SK-N-SH (cell line): ENCODE data around the gene PRTFDC1. TPM values are rescaled to one million over a fixed set of nuclear protein-coding genes. Genes with fewer than 3 reads are reported as not detected.

Experiments used
- CTCF ChIA-PET: fragments of 300-600, 350-600 bp; formaldehyde crosslinking; extraction: SDS; loops from one replicate; lab custom pipeline; 2021; lab: Yijun Ruan, JAX
- POLR2A ChIA-PET: fragments of 350-600 bp; sonication (Branson Sonifier 250); formaldehyde crosslinking; extraction: SDS; loops from one replicate; lab custom pipeline; 2020; ENCODE audit warnings: antibody characterized with exemption, inconsistent platforms; lab: Yijun Ruan, JAX
- DNase-seq: peaks from one replicate; pipeline ENCODE4 v3.0.0; 2012
- H2AFZ ChIP-seq: fragments of 200-600 bp; sonication (generic); 2 replicates; pipeline ENCODE4 v1.8.1; 2016; ENCODE audit warnings: antibody characterized with exemption, mild to moderate bottlenecking, low read depth
- H3F3A ChIP-seq: fragments of 200-600 bp; sonication (generic); replicated peaks from 2 replicates; pipeline ENCODE3; 2016; ENCODE audit warnings: antibody characterized with exemption, mild to moderate bottlenecking; ENCODE audit not compliant: insufficient read depth
- H3K27ac ChIP-seq, 2 experiments: fragments of 200-500 bp in 1 of 2; fragments of 200-600 bp in 1 of 2; sonication (Bioruptor generic) in 1 of 2; sonication (generic), shearing (Covaris generic) in 1 of 2; 2 replicates each; pipeline versions ENCODE4 v1.5.1 to v1.6.1; 2014 to 2016; ENCODE audit warnings: low read depth in 2 of 2, inconsistent platforms in 1 of 2, low read length in 1 of 2, mild to moderate bottlenecking in 1 of 2, mixed read lengths in 1 of 2
- H3K27me3 ChIP-seq: fragments of 200-600 bp; sonication (generic), shearing (Covaris generic); 2 replicates; pipeline ENCODE4 v1.6.1; 2016; ENCODE audit warnings: mixed run types; ENCODE audit not compliant: insufficient read depth
- H3K36me3 ChIP-seq, 2 experiments: fragments of 200-500 bp in 1 of 2; fragments of 200-600 bp in 1 of 2; sonication (Bioruptor generic) in 1 of 2; sonication (generic) in 1 of 2; replicated peaks in 1 of 2; 2 replicates each; pipeline versions ENCODE3 to v1.5.1; 2014 to 2016; ENCODE audit warnings: low read length in 1 of 2, mild to moderate bottlenecking in 1 of 2; ENCODE audit not compliant: insufficient read depth in 2 of 2, control insufficient read depth in 1 of 2
- H3K4me1 ChIP-seq, 2 experiments: fragments of 200-500 bp in 1 of 2; fragments of 200-600 bp in 1 of 2; sonication (Bioruptor generic) in 1 of 2; sonication (generic), shearing (Covaris generic) in 1 of 2; 2 replicates each; pipeline versions ENCODE4 v1.5.1 to v1.6.1; 2014 to 2016; ENCODE audit warnings: low read depth in 1 of 2, low read length in 1 of 2, mixed run types in 1 of 2; ENCODE audit not compliant: insufficient read depth in 2 of 2, control insufficient read depth in 1 of 2
- H3K4me2 ChIP-seq: fragments of 200-600 bp; sonication (generic), shearing (Covaris generic); 2 replicates; pipeline ENCODE4 v1.6.1; 2017; ENCODE audit warnings: mixed run types
- H3K4me3 ChIP-seq, 2 experiments: fragments of 200-500 bp in 1 of 2; fragments of 200-600 bp in 1 of 2; sonication (Bioruptor generic) in 1 of 2; sonication (generic), shearing (Covaris generic) in 1 of 2; 2 replicates each; pipeline versions ENCODE4 v1.5.1 to v1.8.1; 2014 to 2016; ENCODE audit warnings: low read depth in 2 of 2, inconsistent platforms in 1 of 2, low read length in 1 of 2, mild to moderate bottlenecking in 1 of 2, mixed read lengths in 1 of 2, moderate library complexity in 1 of 2
- H3K79me2 ChIP-seq: fragments of 200-600 bp; sonication (generic); 2 replicates; pipeline ENCODE4 v1.8.1; 2017; ENCODE audit warnings: mild to moderate bottlenecking; ENCODE audit not compliant: insufficient read depth
- H3K9ac ChIP-seq: fragments of 200-600 bp; sonication (generic); 2 replicates; pipeline ENCODE4 v1.6.1; 2017; ENCODE audit warnings: mixed run types
- H3K9me2 ChIP-seq: fragments of 200-600 bp; sonication (generic); 2 replicates; pipeline ENCODE4 v1.6.1; 2017; ENCODE audit warnings: mixed run types
- H3K9me3 ChIP-seq: fragments of 200-600 bp; sonication (generic); 2 replicates; pipeline ENCODE4 v1.6.1; 2017; ENCODE audit warnings: mixed run types, mild to moderate bottlenecking, moderate library complexity
- H4K20me1 ChIP-seq: fragments of 200-600 bp; sonication (generic); 2 replicates; pipeline ENCODE4 v1.6.1; 2017; ENCODE audit warnings: mild to moderate bottlenecking, mixed run types; ENCODE audit not compliant: insufficient read depth
- CHD2 ChIP-seq: fragments of 150-350 bp; IDR thresholded peaks from 2 replicates; pipeline ENCODE4 v1.6.1; 2018; ENCODE audit warnings: low read length; ENCODE audit not compliant: partially characterized antibody
- ELF1 ChIP-seq: IDR thresholded peaks from 2 replicates; pipeline ENCODE4 v1.4.0; 2012
- EP300 ChIP-seq, 2 experiments: IDR thresholded peaks; 2 replicates each; pipeline versions ENCODE4 v1.4.0 to v1.6.1; 2012; ENCODE audit warnings: borderline replicate concordance in 1 of 2, low read depth in 1 of 2, low read length in 1 of 2
- EZH2phosphoT487 ChIP-seq: fragments of 200-600 bp; sonication (generic); IDR thresholded peaks from 2 replicates; pipeline ENCODE4 v1.6.1; 2017; ENCODE audit warnings: low read depth, mixed run types, mild to moderate bottlenecking, antibody characterized with exemption, moderate library complexity, borderline replicate concordance
- FOSL2 ChIP-seq: IDR thresholded peaks from 2 replicates; pipeline ENCODE4 v1.4.0; 2012; ENCODE audit warnings: low read depth, mild to moderate bottlenecking, moderate library complexity, borderline replicate concordance
- FOXM1 ChIP-seq: IDR thresholded peaks from 2 replicates; pipeline ENCODE4 v1.4.0; 2012; ENCODE audit warnings: low read depth, mild to moderate bottlenecking
- GATA2 ChIP-seq: sonication (generic); formaldehyde crosslinking; IDR thresholded peaks from 2 replicates; pipeline ENCODE4 v1.5.0; 2020; ENCODE audit warnings: mild to moderate bottlenecking, missing genetic modification reagents
- JUND ChIP-seq: IDR thresholded peaks from 2 replicates; pipeline ENCODE4 v1.4.0; 2012
- MAX ChIP-seq: IDR thresholded peaks from 2 replicates; pipeline ENCODE4 v1.4.0; 2012; ENCODE audit warnings: low read depth
- MEF2A ChIP-seq: IDR thresholded peaks from 2 replicates; pipeline ENCODE4 v1.4.0; 2012; ENCODE audit warnings: low read depth, borderline replicate concordance
- NFIC ChIP-seq: IDR thresholded peaks from 2 replicates; pipeline ENCODE4 v1.4.0; 2012; ENCODE audit warnings: borderline replicate concordance
- PBX3 ChIP-seq: IDR thresholded peaks from 2 replicates; pipeline ENCODE4; 2012
- POLR2AphosphoS5 ChIP-seq: IDR thresholded peaks from 2 replicates; pipeline ENCODE4 v1.6.1; 2012; ENCODE audit warnings: low read depth, low read length
- RAD21 ChIP-seq: IDR thresholded peaks from 2 replicates; pipeline ENCODE4 v1.6.1; 2012; ENCODE audit warnings: mild to moderate bottlenecking, low read length
- RFX5 ChIP-seq: IDR thresholded peaks from 2 replicates; pipeline ENCODE4 v1.6.1; 2012; ENCODE audit warnings: mild to moderate bottlenecking, improper control_type of control experiment, low read length
- RXRA ChIP-seq: IDR thresholded peaks from 2 replicates; pipeline ENCODE4 v1.4.0; 2012; ENCODE audit warnings: low read depth, mild to moderate bottlenecking, borderline replicate concordance
- SIN3A ChIP-seq: IDR thresholded peaks from 2 replicates; pipeline ENCODE4 v1.6.1; 2012; ENCODE audit warnings: low read depth, mild to moderate bottlenecking, low read length, moderate library complexity, borderline replicate concordance
- TAF1 ChIP-seq: IDR thresholded peaks from 2 replicates; pipeline ENCODE4 v1.6.1; 2012; ENCODE audit warnings: low read depth, mild to moderate bottlenecking, low read length, moderate library complexity, borderline replicate concordance
- TCF12 ChIP-seq: IDR thresholded peaks from 2 replicates; pipeline ENCODE4 v1.4.0; 2012
- TEAD4 ChIP-seq: IDR thresholded peaks from 2 replicates; pipeline ENCODE4 v1.4.0; 2012; ENCODE audit warnings: mild to moderate bottlenecking, borderline replicate concordance; ENCODE audit not compliant: insufficient read depth
- YY1 ChIP-seq: IDR thresholded peaks from 2 replicates; pipeline ENCODE4 v1.4.0; 2012; ENCODE audit warnings: low read depth, mild to moderate bottlenecking
- ZBTB33 ChIP-seq: IDR thresholded peaks from 2 replicates; pipeline ENCODE4 v1.4.0; 2012; ENCODE audit warnings: low read depth, borderline replicate concordance
- WGBS: methylation state at CpG from one replicate; pipeline ENCODE4 v1.1.6; 2017; ENCODE audit warnings: low lambda C conversion rate; 5-methylcytosine and 5-hydroxymethylcytosine counted together
- polyA plus RNA-seq, 3 experiments: library from polyadenylated mRNA; depleted of rRNA; stranded (reverse); fragments of >200 nt; gene quantifications; 2 replicates each; pipeline ENCODE4 v1.2.3, GENCODE V29; 2012
- TF ChIP-seq, protein P1 (sequence below): fragments of 150-350 bp; IDR thresholded peaks from 2 replicates; pipeline ENCODE4 v1.6.1; 2017; ENCODE audit warnings: antibody characterized with exemption, low read length, low read depth, borderline replicate concordance
- TF ChIP-seq, protein P2 (sequence below): fragments of 200-600 bp; sonication (generic); IDR thresholded peaks from 2 replicates; pipeline ENCODE4 v1.6.1; 2017; ENCODE audit warnings: antibody characterized with exemption, mild to moderate bottlenecking, moderate library complexity

PRTFDC1 gene
- polyA plus RNA-seq, 1 of the 3 experiments (the other 2 are of a cell fraction), result 6.6 TPM

DNA sequence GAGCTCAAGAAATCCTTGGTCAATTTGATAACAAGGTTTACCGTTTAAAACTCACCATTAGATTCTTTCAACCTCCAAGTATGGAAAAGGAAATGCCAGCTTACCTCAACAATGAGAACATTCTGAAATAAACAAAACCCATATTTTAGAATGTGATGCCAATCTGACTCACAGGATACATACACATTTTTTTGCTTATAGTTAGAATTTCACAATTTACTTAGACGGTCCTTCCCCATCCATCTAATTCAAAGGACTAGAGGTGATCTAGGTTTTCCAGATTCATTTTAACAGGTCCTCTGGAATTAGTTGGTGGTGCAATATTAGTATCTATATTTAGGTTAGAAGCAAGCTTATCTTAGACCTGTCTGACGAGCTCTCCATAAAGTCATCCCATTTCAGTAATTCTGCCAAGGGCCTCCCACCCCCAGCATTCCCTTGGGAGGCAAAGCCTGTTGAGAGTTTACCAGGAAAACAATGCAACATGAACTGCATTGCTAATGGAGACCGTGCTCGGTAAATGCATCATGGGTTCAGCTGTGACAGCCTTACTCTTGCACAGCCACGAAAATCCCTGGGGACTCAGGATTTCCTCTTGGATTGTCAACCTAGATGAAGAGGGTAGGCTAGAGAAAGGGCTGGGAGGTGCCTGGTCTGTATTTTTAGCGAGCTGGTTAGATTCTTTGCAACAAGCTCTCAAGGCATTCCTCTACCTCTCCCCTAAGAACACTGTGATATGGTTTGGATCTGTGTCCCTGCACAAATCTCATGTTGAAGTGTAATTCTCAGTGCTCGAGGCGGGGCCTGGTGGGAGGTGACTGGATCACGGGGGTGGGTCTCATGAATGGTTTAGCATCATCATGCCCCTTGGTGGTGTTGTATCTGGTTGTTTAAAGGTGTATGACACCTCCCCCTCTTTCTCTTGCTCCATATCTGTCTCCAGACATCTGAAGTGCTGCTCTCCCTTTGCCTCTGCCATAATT, 93.8 kb downstream of the PRTFDC1 start:
- no peaks in the 10 kb centered on the region for H3K27me3 ChIP-seq
- peak overlapping the region; percentile 44 for H2AFZ ChIP-seq
- H3K9me2 ChIP-seq, result no peaks in the 10 kb centered on the region
- ChIA-PET POLR2A (no interaction called here), CTCF (no interaction called here)
- WGBS, result 62% methylated on average over 10 of the region's 10 CpGs
- H3F3A ChIP-seq, result peaks cover 15% of the 10 kb centered on the region
- H3K79me2 ChIP-seq, result no peaks in the 10 kb centered on the region
- peak overlapping the region in 1 of 2 experiments; percentile 74; a peak in 3 of 4 replicates for H3K27ac ChIP-seq
- H3K36me3 ChIP-seq, result no peaks in the 10 kb centered on the region
- TF ChIP-seq RXRA, result 0 out of 2 replicates have a peak, but pooled peaks have one; percentile 10
- TF ChIP-seq GATA2 (CRISPR knock-in tag), result no peak
- TF ChIP-seq ELF1, result no peak
- TF ChIP-seq, protein P1, sequence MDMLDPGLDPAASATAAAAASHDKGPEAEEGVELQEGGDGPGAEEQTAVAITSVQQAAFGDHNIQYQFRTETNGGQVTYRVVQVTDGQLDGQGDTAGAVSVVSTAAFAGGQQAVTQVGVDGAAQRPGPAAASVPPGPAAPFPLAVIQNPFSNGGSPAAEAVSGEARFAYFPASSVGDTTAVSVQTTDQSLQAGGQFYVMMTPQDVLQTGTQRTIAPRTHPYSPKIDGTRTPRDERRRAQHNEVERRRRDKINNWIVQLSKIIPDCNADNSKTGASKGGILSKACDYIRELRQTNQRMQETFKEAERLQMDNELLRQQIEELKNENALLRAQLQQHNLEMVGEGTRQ, result no peak
- TF ChIP-seq MEF2A, result no peak
- peak; percentile 83 for TF ChIP-seq FOSL2
- no peak for TF ChIP-seq SIN3A
- TF ChIP-seq TAF1, result no peak
- no peak for TF ChIP-seq CHD2
- TF ChIP-seq PBX3, result peak; percentile 71
- peak in 1 of 2 experiments; percentile 81; a peak in 2 of 4 replicates for TF ChIP-seq EP300 (IDR thresholded peaks at IDR 0.05; ENCODE audit: borderline replicate concordance in 1 of 2, low read depth in 1 of 2, low read length in 1 of 2)
- TF ChIP-seq YY1, result no peak
- TF ChIP-seq JUND, result peak; percentile 67
- peak; percentile 18; the same call in 1 of the 2 replicates for TF ChIP-seq POLR2AphosphoS5
- peak; percentile 57; the same call in 1 of the 2 replicates for TF ChIP-seq TEAD4
- no peak for TF ChIP-seq RFX5
- peak; percentile 30; the same call in 1 of the 2 replicates for TF ChIP-seq MAX
- no peak for TF ChIP-seq ZBTB33
- TF ChIP-seq RAD21, result no peak
- TF ChIP-seq FOXM1, result no peak
- TF ChIP-seq, protein P2, sequence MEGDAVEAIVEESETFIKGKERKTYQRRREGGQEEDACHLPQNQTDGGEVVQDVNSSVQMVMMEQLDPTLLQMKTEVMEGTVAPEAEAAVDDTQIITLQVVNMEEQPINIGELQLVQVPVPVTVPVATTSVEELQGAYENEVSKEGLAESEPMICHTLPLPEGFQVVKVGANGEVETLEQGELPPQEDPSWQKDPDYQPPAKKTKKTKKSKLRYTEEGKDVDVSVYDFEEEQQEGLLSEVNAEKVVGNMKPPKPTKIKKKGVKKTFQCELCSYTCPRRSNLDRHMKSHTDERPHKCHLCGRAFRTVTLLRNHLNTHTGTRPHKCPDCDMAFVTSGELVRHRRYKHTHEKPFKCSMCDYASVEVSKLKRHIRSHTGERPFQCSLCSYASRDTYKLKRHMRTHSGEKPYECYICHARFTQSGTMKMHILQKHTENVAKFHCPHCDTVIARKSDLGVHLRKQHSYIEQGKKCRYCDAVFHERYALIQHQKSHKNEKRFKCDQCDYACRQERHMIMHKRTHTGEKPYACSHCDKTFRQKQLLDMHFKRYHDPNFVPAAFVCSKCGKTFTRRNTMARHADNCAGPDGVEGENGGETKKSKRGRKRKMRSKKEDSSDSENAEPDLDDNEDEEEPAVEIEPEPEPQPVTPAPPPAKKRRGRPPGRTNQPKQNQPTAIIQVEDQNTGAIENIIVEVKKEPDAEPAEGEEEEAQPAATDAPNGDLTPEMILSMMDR, result no peak
- TF ChIP-seq TCF12, result peak; percentile 88
- TF ChIP-seq EZH2phosphoT487, result no peak
- peak; percentile 53; the same call in 1 of the 2 replicates for TF ChIP-seq NFIC
- H4K20me1 ChIP-seq, result no peaks in the 10 kb centered on the region
- no peak for DNase-seq
- no peaks in the 10 kb centered on the region for H3K9me3 ChIP-seq
- peak overlapping the region; percentile 6; the same call in 1 of the 2 replicates for H3K9ac ChIP-seq
- peak overlapping the region; percentile 64 for H3K4me2 ChIP-seq
- peaks cover 0 to 18% of the 10 kb centered on the region in 2 experiments; a peak in 1 of 4 replicates for H3K4me1 ChIP-seq
- H3K4me3 ChIP-seq, result no peak overlapping the region
